Upper lobe of right lung (tissue), 1 donor: Measurements from ENCODE around the gene BNIP5. TPM values are rescaled to one million over a fixed set of nuclear protein-coding genes. Genes with fewer than 3 reads are reported as not detected.

Source experiments
- ATAC-seq: fragments of 200-7000 bp; cut with Tn5 transposase; one replicate; pipeline ENCODE4 v1.9.1; 2020; ENCODE audit warnings: mild to moderate bottlenecking, moderate library complexity
- DNase-seq: peaks from one replicate; pipeline ENCODE4 v3.0.0-alpha.2; 2020
- H3K27ac ChIP-seq: fragments of 200-600 bp; one replicate; pipeline ENCODE4 v1.8.0; 2022
- H3K27me3 ChIP-seq: fragments of 200-600 bp; one replicate; pipeline ENCODE4 v1.8.0; 2022; ENCODE audit warnings: mild to moderate bottlenecking
- H3K36me3 ChIP-seq: fragments of 200-600 bp; one replicate; pipeline ENCODE4 v1.8.0; 2022
- H3K4me1 ChIP-seq: fragments of 200-600 bp; one replicate; pipeline ENCODE4 v1.8.0; 2022
- H3K4me3 ChIP-seq: fragments of 200-600 bp; one replicate; pipeline ENCODE4 v1.8.0; 2022; ENCODE audit warnings: mild to moderate bottlenecking
- H3K9me3 ChIP-seq: fragments of 200-600 bp; one replicate; pipeline ENCODE4 v1.8.0; 2022
- CTCF ChIP-seq: fragments of 200-600 bp; IDR thresholded peaks from one replicate; pipeline ENCODE4 v1.8.0; 2022; ENCODE audit warnings: antibody characterized with exemption
- intact Hi-C: fragments of 100-400 bp; cut with DNase I; formaldehyde crosslinking; loops from one replicate; pipeline ENCODE4 v1.11.0; 2022
- total RNA-seq: library from RNA; stranded (reverse); fragmentation: NEBNext Ultra II Directional; extraction: Animal tissue kit (Norgen Biotek cat#: 25700); gene quantifications from one replicate; pipeline ENCODE4 v1.2.1, GENCODE V29; 2021
- donor health status: DM: no; HTN: yes; CAD: no; lungs with severe emphysema.

Gene BNIP5
- total RNA-seq, 1 donor from 2014 or later, result not detected

- ATAC-seq, result no peak
- no peaks in the 10 kb centered on the region for H3K36me3 ChIP-seq
- H3K4me3 ChIP-seq, result no peak overlapping the region
- no peak for DNase-seq
- H3K4me1 ChIP-seq, result no peaks in the 10 kb centered on the region
- H3K27me3 ChIP-seq, result peaks cover 15% of the 10 kb centered on the region
- no peak for TF ChIP-seq CTCF
- no peak overlapping the region for H3K27ac ChIP-seq
- intact Hi-C loops, result no loop called here
- no peaks in the 10 kb centered on the region for H3K9me3 ChIP-seq
Measured at GRCh38 chr6:36276581-36277536, 59.8 kb downstream of the BNIP5 start.

GRCh38 chr6:36273802-36274514, 62.7 kb downstream of the BNIP5 start:
- Histone ChIP-seq H3K36me3 (no peaks in the 10 kb centered on the region), H3K4me1 (no peaks in the 10 kb centered on the region), H3K4me3 (no peak overlapping the region), H3K9me3 (no peaks in the 10 kb centered on the region), H3K27me3 (peaks cover 15% of the 10 kb centered on the region), H3K27ac (no peak overlapping the region)
- intact Hi-C loops, result no loop called here
- DNase-seq (no peak), ATAC-seq (no peak)
- TF ChIP-seq CTCF, result no peak

- Histone ChIP-seq H3K4me1 (no peaks in the 10 kb centered on the region), H3K4me3 (no peak overlapping the region), H3K27ac (no peak overlapping the region), H3K9me3 (no peaks in the 10 kb centered on the region), H3K27me3 (peaks cover 15% of the 10 kb centered on the region), H3K36me3 (no peaks in the 10 kb centered on the region)
- no peak for ATAC-seq
- intact Hi-C loops, result no loop called here
- no peak for TF ChIP-seq CTCF
- no peak for DNase-seq
Measured at GRCh38 chr6:36273067-36273466, 63.6 kb downstream of the BNIP5 start.

- Histone ChIP-seq H3K27ac (no peak overlapping the region), H3K4me1 (no peaks in the 10 kb centered on the region), H3K36me3 (no peaks in the 10 kb centered on the region), H3K4me3 (no peak overlapping the region), H3K27me3 (peaks cover 15% of the 10 kb centered on the region), H3K9me3 (no peaks in the 10 kb centered on the region)
- intact Hi-C loops, result no loop called here
- TF ChIP-seq CTCF, result no peak
- DNase-seq (no peak), ATAC-seq (no peak)
Measured at GRCh38 chr6:36272234-36272633, 64.5 kb downstream of the BNIP5 start.

- TF ChIP-seq CTCF, result no peak
- Histone ChIP-seq H3K9me3 (peaks cover 7% of the 10 kb centered on the region), H3K4me3 (no peak within 1 kb of the TSS), H3K27ac (no peak within 1 kb of the TSS), H3K4me1 (no peaks in the 10 kb centered on the region), H3K27me3 (peaks cover 15% of the 10 kb centered on the region), H3K36me3 (no peaks in the 10 kb centered on the region)
- intact Hi-C loops, result no loop called here
- DNase-seq (no peak), ATAC-seq (no peak)
Measured at GRCh38 chr6:36269834-36270705, 66.6 kb downstream of the BNIP5 start, which contains the start of gene PNPLA1. PNPLA1 (plus strand) TSS chr6:36270060; CDS start chr6:36270460, 400 bp downstream.
